ENCODE measurements around the gene OR10H2.

DNA sequence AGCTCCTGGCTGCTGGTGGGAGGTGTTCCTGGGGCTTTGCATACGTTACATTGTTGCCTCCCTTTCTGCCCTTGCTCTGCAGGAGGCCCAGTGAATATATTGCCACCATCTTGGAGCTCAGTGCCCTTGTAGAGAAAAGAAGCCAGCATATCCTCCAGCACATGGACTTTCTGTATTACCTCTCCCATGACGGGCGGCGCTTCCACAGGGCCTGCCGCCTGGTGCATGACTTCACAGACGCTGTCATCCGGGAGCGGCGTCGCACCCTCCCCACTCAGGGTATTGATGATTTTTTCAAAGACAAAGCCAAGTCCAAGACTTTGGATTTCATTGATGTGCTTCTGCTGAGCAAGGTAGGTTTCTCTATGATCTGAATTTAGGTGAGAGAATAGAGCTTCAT lies 44.4 kb upstream of the OR10H2 start:
- TF ChIP-seq POLR2A (IDR thresholded peaks at IDR 0.05): no peak
- TF ChIP-seq, protein P1, sequence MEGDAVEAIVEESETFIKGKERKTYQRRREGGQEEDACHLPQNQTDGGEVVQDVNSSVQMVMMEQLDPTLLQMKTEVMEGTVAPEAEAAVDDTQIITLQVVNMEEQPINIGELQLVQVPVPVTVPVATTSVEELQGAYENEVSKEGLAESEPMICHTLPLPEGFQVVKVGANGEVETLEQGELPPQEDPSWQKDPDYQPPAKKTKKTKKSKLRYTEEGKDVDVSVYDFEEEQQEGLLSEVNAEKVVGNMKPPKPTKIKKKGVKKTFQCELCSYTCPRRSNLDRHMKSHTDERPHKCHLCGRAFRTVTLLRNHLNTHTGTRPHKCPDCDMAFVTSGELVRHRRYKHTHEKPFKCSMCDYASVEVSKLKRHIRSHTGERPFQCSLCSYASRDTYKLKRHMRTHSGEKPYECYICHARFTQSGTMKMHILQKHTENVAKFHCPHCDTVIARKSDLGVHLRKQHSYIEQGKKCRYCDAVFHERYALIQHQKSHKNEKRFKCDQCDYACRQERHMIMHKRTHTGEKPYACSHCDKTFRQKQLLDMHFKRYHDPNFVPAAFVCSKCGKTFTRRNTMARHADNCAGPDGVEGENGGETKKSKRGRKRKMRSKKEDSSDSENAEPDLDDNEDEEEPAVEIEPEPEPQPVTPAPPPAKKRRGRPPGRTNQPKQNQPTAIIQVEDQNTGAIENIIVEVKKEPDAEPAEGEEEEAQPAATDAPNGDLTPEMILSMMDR (IDR thresholded peaks at IDR 0.05): no peak
